HG03108 (cell line): ENCODE measurements around the gene ZNF532.
"Not testable (repeated sequence)": the region's sequence is repeated elsewhere in the genome, so short reads cannot be mapped to it uniquely, and the experiment has no call there.

Experiments
- ATAC-seq: cut with Tn5 transposase; IDR thresholded peaks from one replicate; pipeline ENCODE4 v1.9.1; 2021; ENCODE audit warnings: moderate library complexity; ENCODE audit not compliant: unreplicated experiment

Gene ZNF532

DNA sequence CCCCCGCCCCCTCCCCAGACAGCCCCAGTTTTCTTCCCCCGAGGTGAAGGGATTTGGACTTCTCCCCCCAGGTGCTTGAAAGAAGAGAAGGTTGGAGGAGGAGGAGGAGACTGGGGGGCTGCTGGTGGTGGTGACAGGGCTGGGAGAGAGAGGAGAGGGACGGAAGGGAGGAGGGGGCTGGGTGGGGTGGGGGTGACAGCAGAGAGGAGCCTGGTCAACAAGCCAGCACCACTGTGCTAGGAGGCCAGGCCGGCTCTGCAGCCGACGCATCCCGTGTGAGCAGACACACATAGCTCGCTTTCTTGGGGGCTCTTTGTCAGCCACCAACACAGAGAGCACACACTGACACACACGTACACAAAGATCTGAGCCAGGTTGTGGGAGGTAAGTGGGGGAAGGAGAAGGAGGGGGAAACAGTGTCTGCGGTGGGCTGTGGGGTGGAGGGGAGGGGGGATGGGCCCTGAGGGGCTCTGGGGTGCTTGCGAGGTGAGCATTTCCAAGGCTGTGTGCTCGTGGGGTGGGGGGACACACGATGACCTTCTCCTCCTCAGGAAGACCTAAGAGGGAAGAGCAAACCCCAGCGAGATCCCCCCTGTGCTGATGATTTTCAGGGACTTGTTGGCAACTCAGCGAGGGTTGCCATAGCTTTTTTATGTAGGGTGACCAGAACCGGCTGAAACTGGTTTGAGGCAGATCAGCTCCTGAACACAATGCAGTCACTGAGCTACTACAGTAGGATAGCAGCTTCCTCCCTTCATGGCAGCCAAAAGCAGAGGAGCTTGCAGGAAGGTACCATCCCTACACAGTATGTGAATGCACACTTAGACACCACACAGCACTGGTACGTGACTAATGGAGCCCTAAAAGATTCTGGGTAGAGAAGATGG lies at the start of gene ZNF532:
Gene ZNF532 (plus strand): TSS at position 732 of the 887 bp plus-strand sequence. CDS start 53,411 bp downstream, outside the sequence.
- no peak for ATAC-seq

GRCh38 chr18:58819051-58819450 lies 45.6 kb upstream of the ZNF532 start:
- no peak for ATAC-seq

- ATAC-seq: no peak
Observed at GRCh38 chr18:58820251-58820650, 44.4 kb upstream of the ZNF532 start.

DNA sequence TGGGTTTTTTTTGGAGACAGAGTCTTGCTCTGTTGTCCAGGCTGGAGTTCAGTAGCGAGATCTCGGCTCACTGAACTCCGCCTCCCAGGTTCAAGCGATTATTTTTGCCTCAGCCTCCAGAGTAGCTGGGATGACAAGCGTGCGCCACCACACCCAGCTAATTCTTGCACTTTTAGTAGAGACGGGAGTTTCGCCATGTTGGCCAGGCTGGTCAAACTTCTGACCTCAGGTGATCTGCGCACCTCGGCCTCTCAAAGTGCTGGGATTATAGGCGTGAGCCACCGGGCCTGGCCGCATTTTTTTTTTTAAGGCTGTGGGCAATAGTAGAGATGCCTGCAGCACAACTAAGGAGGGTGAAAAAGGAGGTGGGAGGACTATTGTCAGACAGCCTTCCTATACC lies 41.7 kb upstream of the ZNF532 start:
- no peak for ATAC-seq

GRCh38 chr18:58823412-58823811 lies 41.3 kb upstream of the ZNF532 start:
- no peak for ATAC-seq

DNA sequence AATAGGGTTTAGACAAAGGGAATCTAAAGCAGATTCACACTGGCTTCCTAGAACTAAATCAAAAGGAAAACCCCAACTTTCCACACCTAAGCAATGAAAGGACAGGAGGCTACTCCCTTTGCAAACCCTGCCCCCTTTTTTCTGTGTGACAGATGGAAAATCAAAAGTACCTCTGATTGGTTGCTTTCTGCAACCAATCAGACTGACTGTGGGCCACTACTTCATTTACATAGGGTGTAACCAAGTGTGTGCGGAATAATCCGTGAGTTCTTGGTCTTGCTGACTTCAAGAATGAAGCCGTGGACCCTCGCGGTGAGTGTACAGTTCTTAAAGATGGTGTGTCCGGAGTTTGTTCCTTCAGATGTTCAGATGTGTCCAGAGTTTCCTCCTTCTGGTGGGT lies 37.8 kb upstream of the ZNF532 start:
- not testable (repeated sequence) for ATAC-seq

GRCh38 chr18:58827428-58827827 lies 37.2 kb upstream of the ZNF532 start:
- no peak for ATAC-seq

GRCh38 chr18:58827886-58828285 lies 36.8 kb upstream of the ZNF532 start:
- ATAC-seq: no peak

DNA sequence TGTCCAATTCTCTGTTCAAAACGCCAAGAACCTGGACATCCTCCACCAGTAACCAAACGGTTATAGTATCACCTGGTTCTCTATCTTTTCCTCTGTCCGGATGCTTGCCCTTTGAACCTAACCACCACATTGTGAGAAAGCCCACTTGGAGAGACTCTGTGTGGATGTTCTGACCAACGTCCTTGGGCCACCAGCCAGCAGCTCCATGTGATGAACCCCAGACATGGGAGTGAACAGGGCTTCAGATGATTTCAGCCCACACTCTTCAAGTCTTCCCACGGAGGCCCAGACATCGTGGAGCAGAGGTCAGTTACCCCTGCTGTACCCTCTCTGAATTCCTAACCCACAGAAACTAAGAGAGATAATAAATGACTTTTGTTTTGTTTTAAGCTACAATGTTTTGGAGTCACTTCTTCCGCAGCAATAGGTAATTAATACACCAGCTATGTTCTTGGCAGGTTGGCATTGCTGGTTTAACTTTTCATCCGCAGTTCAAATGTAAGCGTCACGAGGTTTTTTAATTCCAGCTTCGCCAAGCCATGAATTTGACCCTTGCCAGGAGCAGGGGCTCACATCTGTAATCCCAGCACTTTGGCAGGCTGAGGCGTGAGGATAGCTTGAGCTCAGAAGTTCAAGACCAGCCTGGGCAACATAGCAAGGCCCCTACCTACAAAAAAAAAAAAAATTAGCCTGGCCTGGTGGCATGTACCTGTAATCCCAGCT lies 36.1 kb upstream of the ZNF532 start:
- ATAC-seq: no peak

- ATAC-seq: no peak
Observed at GRCh38 chr18:58829263-58829662, 35.4 kb upstream of the ZNF532 start.

GRCh38 chr18:58829886-58830285 lies 34.8 kb upstream of the ZNF532 start:
- ATAC-seq: not testable (repeated sequence)

- no peak for ATAC-seq
Observed at GRCh38 chr18:58831606-58832005, 33.1 kb upstream of the ZNF532 start.

DNA sequence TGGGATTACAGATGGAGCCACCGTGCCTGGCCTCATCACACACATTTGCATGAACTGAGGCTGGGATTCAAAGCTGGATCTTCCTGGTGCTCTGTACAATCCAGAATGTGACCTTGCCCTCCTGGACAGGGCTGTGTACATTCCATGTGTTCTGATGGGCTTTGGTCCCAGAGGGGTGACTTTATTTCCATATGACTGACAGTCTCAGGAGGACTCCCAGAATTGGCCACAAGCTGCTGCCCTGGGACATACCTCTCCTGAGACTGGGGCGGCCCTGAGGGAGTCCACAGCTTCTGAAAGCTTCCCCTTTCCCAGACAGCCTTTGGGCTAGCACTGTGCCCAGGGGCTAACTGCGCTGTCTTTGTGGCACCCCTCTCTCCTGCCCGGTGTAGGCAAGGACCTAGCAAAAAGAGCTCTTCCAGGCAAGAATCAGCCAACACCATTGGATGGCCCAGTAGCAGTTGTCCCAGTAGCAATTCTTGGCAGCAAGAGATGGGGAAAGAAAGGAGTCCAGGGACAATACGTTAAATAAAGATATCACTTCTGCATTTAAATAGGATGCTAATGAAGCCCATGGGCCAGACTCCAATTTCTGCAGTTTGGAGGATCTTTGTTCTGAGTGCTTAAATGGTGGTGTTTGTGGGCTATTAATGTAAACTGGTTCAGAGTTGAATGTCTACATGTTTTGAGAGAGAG lies 26.4 kb upstream of the ZNF532 start:
- ATAC-seq: no peak

DNA sequence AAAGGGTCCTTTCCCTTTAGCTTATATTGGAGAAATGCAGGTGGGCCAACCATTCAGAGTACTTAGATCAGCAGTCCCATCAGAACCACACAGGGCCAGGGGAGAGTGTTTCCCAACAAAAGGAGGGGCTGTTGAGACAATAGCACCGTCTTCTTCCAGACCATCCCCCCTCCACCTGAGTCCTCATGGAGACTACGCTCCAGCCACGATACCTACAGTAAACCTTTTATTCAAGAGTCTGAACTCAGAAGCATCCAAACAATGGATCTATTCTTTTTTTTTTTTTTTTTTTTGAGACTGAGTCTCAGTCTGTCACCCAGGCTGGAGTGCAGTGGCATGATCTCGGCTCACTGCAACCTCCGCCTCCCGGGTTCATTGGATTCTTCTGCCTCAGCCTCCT lies 25.7 kb upstream of the ZNF532 start:
- no peak for ATAC-seq

DNA sequence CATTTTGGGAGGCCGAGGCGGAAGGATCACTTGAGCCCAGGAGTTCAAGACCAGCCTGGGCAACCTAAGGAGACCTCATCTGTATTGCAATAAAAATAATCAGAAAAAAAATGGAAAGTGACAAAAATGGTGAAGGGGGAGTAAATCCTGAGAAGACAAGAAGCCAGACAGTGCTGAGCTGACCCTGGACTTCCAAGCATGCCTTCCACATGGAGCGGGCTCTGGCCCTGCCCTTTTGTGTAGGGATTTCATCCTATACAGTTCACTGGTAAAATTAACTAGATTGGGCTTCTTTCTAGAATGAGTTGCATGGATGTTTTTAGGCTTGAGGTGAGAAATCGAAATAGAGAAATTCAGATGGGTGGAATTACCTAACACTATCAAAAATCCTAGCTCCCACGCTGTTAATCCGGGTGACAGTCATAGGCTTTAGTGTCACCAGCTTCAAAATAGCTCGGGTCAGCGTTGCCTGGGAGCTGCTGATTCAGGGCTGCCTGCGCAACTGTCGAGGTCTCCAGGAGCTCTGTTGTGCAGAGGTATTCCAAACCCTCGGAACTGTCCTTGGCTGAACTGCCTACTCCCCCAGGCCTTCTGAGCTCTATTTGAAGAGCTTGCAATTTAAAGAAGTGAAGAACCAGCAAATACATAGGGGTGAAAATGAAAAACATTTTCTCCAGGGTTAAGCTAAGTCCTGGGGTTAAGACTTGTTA lies 21.5 kb upstream of the ZNF532 start:
- no peak for ATAC-seq

DNA sequence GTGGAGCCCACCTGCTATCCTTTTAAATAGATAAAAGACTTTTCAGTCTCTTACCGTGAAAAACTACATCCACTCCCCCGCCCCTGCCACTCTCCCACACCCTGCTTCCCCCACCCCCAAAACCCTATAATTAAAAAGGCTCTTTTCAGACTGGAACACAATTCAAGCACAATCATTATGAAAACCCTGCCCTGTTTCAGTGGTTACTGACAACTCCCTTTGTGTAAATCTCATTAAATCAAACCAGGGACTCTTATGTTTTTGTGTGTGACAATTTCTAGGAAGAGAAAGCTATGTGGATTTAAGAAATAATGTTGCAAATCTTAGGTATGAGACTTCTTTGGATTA lies 21.0 kb upstream of the ZNF532 start:
- no peak for ATAC-seq

- no peak for ATAC-seq
Observed at GRCh38 chr18:58844871-58845270, 19.8 kb upstream of the ZNF532 start.

- no peak for ATAC-seq
Observed at GRCh38 chr18:58845928-58846724, 18.6 kb upstream of the ZNF532 start.

DNA sequence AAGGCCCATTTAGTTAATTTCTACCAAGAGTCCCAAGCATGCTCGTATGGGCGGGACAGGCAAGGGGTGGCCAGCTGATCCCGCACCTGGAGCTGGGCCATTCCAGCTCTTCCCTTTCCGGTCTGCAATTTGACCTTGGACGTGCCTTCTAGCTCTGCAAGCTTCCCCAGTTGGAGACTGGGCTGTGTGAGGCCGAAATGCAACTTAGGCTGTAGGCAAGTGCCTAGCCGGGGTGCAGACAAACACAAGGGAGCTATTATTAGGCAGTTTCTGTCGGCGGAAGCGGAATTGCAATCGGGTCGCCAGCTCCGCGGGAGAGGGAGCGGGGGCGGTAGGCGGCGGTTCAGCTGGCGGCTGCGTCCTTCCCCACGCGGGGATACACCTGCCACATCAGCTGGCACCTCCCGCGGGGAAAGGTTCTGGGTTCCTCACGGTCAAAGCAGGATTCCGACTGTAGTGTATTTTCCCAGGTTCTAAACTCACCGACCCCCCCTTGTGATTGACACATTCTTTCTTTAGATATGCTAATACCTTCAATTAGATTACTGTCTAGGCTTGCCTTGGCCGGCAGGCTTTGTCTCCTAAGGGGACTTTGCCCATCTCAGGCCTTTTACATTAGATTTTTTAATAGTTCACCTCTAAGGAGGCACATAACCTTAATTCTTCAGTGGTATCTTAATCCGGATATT lies 17.1 kb upstream of the ZNF532 start:
- ATAC-seq: no peak

DNA sequence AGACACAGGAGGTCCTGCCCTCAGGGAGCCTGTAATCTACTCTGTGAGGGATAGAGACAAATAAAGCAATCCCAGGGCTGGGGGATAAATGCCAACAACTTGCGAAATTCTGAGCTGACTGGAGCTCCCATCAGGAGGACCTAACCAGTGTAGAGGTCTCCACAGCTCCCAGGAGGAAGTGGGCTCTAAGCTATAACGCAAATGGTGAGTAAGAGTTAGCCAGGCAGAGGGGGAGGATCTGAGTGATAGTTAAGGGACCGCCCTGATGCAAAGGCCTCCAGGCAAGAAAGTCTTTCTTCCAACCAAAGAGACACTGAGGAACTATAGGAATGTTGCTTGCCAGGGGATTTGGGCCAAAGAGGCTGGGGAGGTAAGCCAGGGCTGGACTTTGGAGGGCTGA lies 16.0 kb upstream of the ZNF532 start:
- no peak for ATAC-seq
